NCI-H82 treated with DMSO at 0.1 percent for 48 hours (cell line): ENCODE data around the gene WASHC2C.
"Not testable (repeated sequence)": the region's sequence is repeated elsewhere in the genome, so short reads cannot be mapped to it uniquely, and the experiment has no call there.

Source experiments
- DNase-seq: peaks from one replicate; lab custom pipeline; 2025; ENCODE audit not compliant: unreplicated experiment; lab: John Stamatoyannopoulos, UW

WASHC2C gene

GRCh38 chr10:45726703-45727420, at the start of gene WASHC2C:
TSS of gene WASHC2C (plus strand) at chr10:45727266. CDS start at chr10:45727318, 52 bp downstream.
- DNase-seq = peak; percentile 17

- not testable (repeated sequence) for DNase-seq
Observed at GRCh38 chr10:45678467-45678866, 48.6 kb upstream of the WASHC2C start.

- not testable (repeated sequence) for DNase-seq
Observed at GRCh38 chr10:45710200-45710796, 16.8 kb upstream of the WASHC2C start.

- DNase-seq = not testable (repeated sequence)
Observed at GRCh38 chr10:45711223-45711622, 15.8 kb upstream of the WASHC2C start.

GRCh38 chr10:45717053-45717452, 10.0 kb upstream of the WASHC2C start:
- not testable (repeated sequence) for DNase-seq

- DNase-seq = not testable (repeated sequence)
Observed at GRCh38 chr10:45717642-45718041, 9.4 kb upstream of the WASHC2C start.

GRCh38 chr10:45721503-45721902, 5.6 kb upstream of the WASHC2C start:
- DNase-seq = not testable (repeated sequence)

- not testable (repeated sequence) for DNase-seq
Observed at GRCh38 chr10:45723851-45724250, 3.2 kb upstream of the WASHC2C start.

GRCh38 chr10:45727421-45727965, 427 bp downstream of the WASHC2C start:
- not testable (repeated sequence) for DNase-seq

- not testable (repeated sequence) for DNase-seq
Observed at GRCh38 chr10:45734449-45734848, 7.4 kb downstream of the WASHC2C start.

GRCh38 chr10:45734867-45735266, 7.8 kb downstream of the WASHC2C start:
- DNase-seq = not testable (repeated sequence)

GRCh38 chr10:45741559-45741958, 14.5 kb downstream of the WASHC2C start:
- DNase-seq = not testable (repeated sequence)

- not testable (repeated sequence) for DNase-seq
Observed at GRCh38 chr10:45742014-45742413, 14.9 kb downstream of the WASHC2C start.

- not testable (repeated sequence) for DNase-seq
Observed at GRCh38 chr10:45751141-45751540, 24.1 kb downstream of the WASHC2C start.

GRCh38 chr10:45752210-45752609, 25.1 kb downstream of the WASHC2C start:
- not testable (repeated sequence) for DNase-seq

- not testable (repeated sequence) for DNase-seq
Observed at GRCh38 chr10:45753979-45754495, 27.0 kb downstream of the WASHC2C start.

- not testable (repeated sequence) for DNase-seq
Observed at GRCh38 chr10:45755083-45755482, 28.0 kb downstream of the WASHC2C start.

- DNase-seq = not testable (repeated sequence)
Observed at GRCh38 chr10:45756065-45756464, 29.0 kb downstream of the WASHC2C start.

GRCh38 chr10:45757661-45758396, 30.8 kb downstream of the WASHC2C start:
- not testable (repeated sequence) for DNase-seq

GRCh38 chr10:45761622-45762021, 34.6 kb downstream of the WASHC2C start:
- DNase-seq = not testable (repeated sequence)

GRCh38 chr10:45763037-45763436, 36.0 kb downstream of the WASHC2C start:
- DNase-seq = not testable (repeated sequence)
